ENCODE measurements around the gene CUBN.

CUBN gene

DNA sequence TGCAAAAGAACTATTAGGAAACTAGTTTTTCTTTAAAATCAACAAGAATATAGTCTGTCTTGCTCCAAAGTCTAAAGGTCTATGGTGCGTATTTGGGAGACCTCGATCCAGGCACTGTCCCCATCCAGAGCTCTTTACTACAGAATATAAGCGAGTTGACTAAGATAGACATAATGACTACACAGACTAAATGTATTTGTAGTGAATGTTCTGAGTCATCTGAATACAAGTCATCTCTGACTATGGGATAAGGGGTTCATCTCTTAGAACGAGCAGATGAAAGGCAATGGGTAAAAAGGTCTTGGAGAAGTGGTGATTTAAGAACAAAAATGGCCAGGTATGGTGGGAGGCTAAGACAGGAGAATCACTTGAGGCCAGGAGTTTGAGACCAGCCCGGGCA lies 176.3 kb downstream of the CUBN start:
- no peak overlapping the region for H3K4me3 ChIP-seq (replicated peaks in 1 of 2; ENCODE audit: low read depth in 2 of 2, low read length in 2 of 2)
- peak in 1 of 2 donors; percentile 5 for DNase-seq (ENCODE audit: low read depth in 2 of 2)
- TF ChIP-seq, protein P1, sequence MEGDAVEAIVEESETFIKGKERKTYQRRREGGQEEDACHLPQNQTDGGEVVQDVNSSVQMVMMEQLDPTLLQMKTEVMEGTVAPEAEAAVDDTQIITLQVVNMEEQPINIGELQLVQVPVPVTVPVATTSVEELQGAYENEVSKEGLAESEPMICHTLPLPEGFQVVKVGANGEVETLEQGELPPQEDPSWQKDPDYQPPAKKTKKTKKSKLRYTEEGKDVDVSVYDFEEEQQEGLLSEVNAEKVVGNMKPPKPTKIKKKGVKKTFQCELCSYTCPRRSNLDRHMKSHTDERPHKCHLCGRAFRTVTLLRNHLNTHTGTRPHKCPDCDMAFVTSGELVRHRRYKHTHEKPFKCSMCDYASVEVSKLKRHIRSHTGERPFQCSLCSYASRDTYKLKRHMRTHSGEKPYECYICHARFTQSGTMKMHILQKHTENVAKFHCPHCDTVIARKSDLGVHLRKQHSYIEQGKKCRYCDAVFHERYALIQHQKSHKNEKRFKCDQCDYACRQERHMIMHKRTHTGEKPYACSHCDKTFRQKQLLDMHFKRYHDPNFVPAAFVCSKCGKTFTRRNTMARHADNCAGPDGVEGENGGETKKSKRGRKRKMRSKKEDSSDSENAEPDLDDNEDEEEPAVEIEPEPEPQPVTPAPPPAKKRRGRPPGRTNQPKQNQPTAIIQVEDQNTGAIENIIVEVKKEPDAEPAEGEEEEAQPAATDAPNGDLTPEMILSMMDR (IDR thresholded peaks at IDR 0.05; ENCODE audit: low read depth, low read length) = no peak

DNA sequence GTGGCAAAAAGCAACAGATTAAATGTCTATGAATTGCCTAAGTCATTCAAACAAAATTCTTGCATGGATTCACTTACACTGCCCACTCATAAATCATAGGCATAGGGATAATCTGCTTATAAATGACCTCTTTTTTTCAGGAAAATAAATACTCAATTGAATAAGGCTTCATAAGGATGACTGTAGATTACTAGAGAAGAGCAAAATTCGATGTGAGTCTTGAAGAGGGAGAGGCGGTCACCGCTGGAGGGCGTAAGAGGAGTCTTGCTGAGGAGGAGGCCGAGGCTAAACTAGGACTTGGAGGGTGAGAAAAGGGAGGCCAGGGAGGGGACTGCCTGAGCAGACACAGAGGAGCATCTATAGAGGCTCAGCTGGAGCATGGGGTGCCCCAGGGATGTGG lies 177.0 kb downstream of the CUBN start:
- DNase-seq (ENCODE audit: low read depth in 2 of 2) = peak in 1 of 2 donors; percentile 51
- no peak overlapping the region for H3K4me3 ChIP-seq (replicated peaks in 1 of 2; ENCODE audit: low read depth in 2 of 2, low read length in 2 of 2)
- TF ChIP-seq, protein P1 (IDR thresholded peaks at IDR 0.05; ENCODE audit: low read depth, low read length) = peak; percentile 19

DNA sequence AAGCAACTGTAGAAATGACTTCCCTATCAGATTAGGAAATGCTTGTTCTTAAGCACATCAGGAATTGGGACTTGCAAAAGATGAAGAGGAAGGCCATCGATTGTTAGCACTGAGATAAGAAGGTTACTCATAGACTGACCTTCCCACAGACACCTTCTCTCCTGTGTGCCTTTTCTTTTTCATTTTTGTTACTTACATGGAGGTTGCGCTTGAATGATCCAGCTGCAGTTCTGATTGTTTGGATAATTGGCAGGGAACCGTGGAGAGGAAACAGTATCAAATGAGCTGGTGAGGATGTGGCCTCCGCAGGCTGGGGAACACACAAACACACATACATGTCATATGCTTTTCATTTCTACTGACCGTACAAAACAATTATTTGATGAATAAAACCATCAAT lies 177.5 kb downstream of the CUBN start:
- no peak overlapping the region for H3K4me3 ChIP-seq (replicated peaks in 1 of 2; ENCODE audit: low read depth in 2 of 2, low read length in 2 of 2)
- TF ChIP-seq, protein P1 (IDR thresholded peaks at IDR 0.05; ENCODE audit: low read depth, low read length) = no peak
- DNase-seq (ENCODE audit: low read depth in 2 of 2) = peak in 1 of 2 donors; percentile 17

DNA sequence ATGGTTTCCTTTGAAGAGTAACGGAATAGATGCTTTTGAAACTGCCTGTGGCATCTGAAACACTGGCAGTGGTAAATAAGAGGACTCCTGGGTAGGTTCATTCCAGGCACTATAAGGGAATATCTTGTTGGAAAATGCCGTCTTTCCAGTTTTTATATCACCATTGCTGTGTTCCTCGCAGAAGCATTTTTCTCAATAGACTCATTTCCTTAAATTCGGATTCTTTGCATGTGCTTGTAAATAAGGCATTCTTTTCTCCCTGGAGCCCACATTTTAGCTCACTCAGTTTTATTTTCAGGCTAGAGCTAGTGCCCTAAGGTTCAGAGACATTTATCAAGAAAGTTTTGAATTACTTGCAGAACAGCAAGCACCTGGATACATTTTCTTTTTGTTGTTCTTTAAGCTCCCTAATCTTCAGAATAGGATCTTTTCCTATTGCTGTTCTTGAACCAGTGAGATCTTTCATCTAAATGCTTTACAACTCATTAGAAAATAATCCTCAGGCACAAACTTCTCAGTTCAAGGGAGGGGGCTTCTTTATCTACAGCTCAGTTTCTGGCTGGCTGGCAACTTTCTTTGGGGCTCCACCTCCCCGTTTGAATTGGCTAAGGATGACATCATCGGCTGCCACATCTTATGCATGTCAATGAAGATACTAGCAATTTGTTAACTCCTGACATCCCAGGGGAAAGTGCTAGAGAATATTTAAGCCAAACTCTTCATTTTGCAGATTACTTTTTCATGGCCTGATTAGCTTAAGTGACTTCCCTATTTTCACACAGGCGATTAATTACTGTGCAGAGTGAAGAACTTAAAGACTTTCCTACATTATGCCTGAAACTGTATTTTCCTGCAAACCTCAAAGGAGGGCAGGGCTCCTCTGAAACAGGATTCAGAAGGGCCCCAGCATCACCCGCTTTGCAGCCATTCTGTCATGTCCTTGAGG lies 178.7 kb downstream of the CUBN start:
- DNase-seq (ENCODE audit: low read depth in 2 of 2) = peak; percentile 73 to 80
- H3K4me3 ChIP-seq (replicated peaks in 1 of 2; ENCODE audit: low read depth in 2 of 2, low read length in 2 of 2) = no peak overlapping the region
- TF ChIP-seq, protein P1 (IDR thresholded peaks at IDR 0.05; ENCODE audit: low read depth, low read length) = no peak

DNA sequence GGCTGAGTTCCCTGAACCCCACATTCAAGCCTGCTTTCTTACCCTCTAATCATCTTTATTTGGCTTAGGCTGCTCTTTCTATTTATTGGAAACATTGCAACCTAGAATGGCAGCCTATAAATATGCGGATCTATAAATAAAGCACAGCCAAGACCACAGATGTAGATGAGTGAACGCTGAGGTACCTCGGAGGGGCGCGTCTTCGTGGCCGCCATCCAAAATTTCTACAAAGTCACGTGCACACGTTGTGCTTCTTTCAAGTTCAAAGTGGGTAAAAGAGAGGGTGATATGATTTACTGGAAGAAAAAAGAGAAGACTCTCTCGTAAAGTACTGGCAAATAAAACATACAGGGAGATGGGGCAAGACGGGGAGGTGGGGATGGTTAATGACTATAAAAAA lies 179.8 kb downstream of the CUBN start:
- DNase-seq (ENCODE audit: low read depth in 2 of 2) = no peak
- H3K4me3 ChIP-seq (replicated peaks in 1 of 2; ENCODE audit: low read depth in 2 of 2, low read length in 2 of 2) = no peak overlapping the region
- TF ChIP-seq, protein P1 (IDR thresholded peaks at IDR 0.05; ENCODE audit: low read depth, low read length) = no peak

DNA sequence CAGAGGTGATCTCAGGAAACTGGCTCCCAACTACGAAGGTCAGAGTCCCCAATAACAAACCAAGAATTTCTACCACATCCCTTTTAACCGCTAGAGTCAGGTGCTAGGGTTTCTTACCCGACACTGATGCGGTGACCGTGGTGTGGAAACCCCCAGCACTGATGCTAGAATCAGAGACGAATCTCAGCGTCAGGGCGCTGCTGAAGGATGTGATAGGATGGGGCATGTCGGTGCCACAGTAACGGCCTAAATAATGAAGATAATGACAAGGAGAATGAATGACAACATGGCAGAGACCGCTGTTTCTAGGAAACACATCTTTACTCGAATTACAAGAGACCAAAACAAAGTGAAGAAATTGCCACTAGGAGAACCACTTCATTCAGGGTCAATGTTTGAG lies 181.2 kb downstream of the CUBN start:
- TF ChIP-seq, protein P1 (IDR thresholded peaks at IDR 0.05; ENCODE audit: low read depth, low read length) = no peak
- no peak for DNase-seq (ENCODE audit: low read depth in 2 of 2)
- no peak overlapping the region for H3K4me3 ChIP-seq (replicated peaks in 1 of 2; ENCODE audit: low read depth in 2 of 2, low read length in 2 of 2)
